UCSD-AML1 (cell line): ENCODE measurements around the gene AP1S2.
A peak's percentile ranks its signal among the peaks of the same experiment; 100 is the strongest.
"Not testable (repeated sequence)": the region's sequence is repeated elsewhere in the genome, so short reads cannot be mapped to it uniquely, and the experiment has no call there.

Source experiments
- DNase-seq: peaks from one replicate; lab custom pipeline; 2025; ENCODE audit not compliant: unreplicated experiment; lab: John Stamatoyannopoulos, UW

AP1S2 gene

GRCh38 chrX:15854712-15855567 lies at the start of gene AP1S2:
AP1S2 (minus strand) TSS chrX:15854813; CDS start chrX:15852524, 2,289 bp downstream.
- DNase-seq: peak; percentile 97

DNA sequence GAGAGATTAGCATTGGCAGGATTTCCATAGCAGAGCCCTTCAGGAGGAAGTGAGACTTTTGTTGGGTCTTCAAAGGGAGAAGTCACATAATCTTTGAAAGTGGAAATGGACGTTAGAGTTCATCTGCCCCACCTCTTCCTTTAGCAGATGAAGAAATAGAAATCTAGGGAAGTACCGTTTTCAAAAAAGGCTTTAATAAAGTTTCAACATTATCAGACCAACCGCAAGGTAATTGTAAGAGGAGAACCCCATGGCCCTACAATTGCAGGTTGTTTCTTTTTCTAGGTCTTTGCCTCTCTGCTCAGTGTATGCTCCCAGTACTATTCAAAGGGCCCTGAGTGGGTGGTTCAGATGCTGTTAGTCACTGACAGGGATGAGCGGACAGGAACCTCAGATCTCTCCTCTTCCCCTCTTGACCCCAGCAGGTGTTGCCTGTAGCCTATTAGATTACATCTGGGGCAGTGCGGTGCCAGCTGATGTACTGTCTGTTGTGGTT lies 48.6 kb upstream of the AP1S2 start:
- no peak for DNase-seq

DNA sequence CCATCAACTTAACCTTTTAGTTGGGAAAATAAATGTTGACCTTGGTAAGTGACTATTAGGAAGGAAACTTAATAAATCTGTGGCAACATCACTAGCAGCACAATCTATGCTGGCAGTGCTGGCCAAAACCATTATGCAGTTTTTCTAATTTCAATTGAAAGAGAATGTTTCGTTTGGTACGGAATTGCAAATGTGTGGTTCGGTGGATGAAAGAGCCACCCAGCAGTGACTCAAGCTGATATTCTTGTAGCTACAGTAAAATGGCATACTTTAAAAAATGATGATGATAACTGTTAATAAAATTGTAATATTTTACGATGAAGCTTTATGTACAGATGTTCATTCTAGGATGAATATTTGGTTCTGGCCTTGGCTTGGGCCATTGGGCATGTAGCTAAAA lies 40.7 kb upstream of the AP1S2 start:
- no peak for DNase-seq

GRCh38 chrX:15894724-15895123 lies 40.1 kb upstream of the AP1S2 start:
- DNase-seq: no peak

- no peak for DNase-seq
These were observed 35.9 kb upstream of the AP1S2 start for GRCh38 chrX:15890463-15890862.

GRCh38 chrX:15888062-15888461 lies 33.4 kb upstream of the AP1S2 start:
- DNase-seq: no peak

DNA sequence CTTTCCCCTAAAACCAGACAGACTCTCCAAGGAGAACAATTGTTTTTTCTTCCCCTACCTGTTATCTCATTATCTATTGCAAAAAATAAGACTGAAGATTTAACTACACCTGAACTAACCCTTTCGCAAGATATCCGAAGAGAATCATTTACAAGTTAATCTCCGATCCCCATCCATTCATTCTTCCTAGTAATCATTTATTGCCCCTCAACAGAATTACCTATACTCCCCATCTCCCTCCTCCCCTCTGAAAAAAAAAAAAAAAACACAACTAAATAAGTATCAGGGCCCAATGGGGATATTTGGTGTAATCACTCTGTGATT lies 28.9 kb upstream of the AP1S2 start:
- no peak for DNase-seq

GRCh38 chrX:15882704-15883539 lies 28.3 kb upstream of the AP1S2 start:
- no peak for DNase-seq

DNA sequence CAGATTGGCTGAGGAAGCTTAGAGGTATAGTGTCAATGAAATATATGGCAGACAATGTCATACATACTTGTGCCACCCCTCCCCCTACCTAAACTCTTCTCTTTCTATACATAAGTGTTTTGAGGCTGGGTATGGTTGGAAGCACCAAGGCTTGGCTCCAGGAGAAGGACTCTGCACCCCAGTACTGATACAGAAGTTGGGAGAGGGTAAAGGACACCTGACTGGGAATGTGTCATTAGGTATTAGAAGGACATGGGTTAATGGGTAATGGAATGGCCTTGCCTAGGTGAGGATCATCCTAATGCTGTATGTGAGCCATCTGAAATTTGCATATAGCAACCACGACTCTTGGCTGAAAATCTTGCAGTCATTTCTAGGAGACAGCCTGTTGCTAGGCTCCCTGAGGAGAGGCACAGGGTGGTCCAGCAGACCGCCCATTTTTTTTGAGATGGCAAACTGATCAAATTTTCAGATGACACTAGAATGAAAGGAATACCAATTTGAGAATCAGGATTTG lies 26.8 kb upstream of the AP1S2 start:
- no peak for DNase-seq

DNA sequence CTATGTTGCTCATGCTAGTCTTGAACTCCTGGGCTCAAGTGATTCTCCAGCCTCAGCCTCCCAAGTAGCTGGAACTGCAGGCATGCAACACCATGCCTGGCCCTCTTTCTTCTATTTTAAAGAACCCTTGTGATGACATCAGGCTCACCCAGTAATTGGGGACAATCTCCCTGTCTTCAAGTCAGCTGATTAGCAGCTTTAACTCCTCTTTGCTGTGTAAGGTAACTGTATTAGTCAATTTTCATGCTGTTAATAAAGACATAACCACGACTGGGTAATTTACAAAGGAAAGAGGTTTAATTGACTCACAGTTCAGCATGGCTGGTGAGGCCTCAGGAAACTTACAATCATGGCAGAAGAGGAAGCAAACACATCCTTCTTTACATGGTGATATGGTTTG lies 23.3 kb upstream of the AP1S2 start:
- DNase-seq: not testable (repeated sequence)

DNA sequence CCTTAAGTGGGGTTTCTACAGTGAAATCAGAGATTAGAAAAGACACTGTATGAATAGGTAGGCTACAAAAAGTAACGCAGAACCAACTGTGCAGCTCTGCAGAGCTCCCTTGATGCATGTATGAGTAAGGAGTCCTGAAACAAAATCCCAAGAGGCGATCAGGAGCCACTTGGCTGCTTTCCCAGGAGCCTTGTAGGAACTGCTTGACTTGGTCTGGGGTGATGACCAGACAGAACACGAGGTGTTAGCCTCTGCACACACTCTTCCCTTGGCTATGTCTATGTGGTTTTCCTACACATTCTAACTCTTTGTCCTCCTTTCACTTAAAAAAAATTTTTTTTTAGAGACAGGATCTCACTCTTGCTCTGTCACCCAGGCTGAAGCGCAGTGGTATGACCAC lies 22.8 kb upstream of the AP1S2 start:
- DNase-seq: no peak

GRCh38 chrX:15874672-15875071 lies 20.1 kb upstream of the AP1S2 start:
- no peak for DNase-seq

DNA sequence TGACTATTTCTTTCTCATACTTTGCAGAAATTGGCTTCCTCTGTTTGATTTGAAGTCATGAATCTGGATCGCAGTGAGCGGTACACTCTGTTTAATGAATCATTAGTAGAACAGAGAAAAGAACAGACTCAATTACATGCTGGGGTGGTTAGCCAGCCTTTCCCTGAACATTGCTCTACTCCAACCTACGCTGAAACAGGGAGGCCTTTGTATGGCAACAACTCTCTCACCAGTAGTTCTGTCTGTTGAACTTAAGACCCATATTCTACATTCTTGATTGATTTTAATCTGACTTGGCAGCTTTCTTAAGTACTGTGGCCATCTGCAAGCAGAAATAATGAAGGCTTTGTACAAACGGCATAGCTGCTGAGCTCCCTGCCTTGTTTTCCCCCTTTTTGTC lies 19.0 kb upstream of the AP1S2 start:
- DNase-seq: no peak

GRCh38 chrX:15870310-15870709 lies 15.7 kb upstream of the AP1S2 start:
- no peak for DNase-seq

GRCh38 chrX:15869695-15870094 lies 15.1 kb upstream of the AP1S2 start:
- DNase-seq: no peak

DNA sequence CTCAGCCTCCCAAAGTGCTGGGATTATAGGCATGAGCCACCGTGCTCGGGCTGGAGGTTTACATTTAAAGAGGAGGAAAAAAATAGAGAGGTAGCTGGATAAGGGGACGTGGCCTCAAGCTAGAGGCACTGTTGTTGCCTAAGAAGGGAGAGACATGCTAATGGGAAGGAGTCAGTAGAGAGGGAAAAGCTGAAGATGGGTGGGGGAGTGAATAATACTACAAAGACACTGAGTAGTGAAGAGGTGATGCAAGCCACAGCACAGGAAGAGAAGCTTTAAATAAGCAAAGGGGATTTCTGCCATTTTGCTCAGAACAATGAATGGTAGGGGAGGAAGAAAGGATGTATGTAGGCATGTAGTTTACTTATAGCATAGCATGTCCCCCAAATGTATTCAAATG lies 11.5 kb upstream of the AP1S2 start:
- DNase-seq: no peak

- DNase-seq: no peak
These were observed 10.0 kb upstream of the AP1S2 start for GRCh38 chrX:15864629-15865028.

DNA sequence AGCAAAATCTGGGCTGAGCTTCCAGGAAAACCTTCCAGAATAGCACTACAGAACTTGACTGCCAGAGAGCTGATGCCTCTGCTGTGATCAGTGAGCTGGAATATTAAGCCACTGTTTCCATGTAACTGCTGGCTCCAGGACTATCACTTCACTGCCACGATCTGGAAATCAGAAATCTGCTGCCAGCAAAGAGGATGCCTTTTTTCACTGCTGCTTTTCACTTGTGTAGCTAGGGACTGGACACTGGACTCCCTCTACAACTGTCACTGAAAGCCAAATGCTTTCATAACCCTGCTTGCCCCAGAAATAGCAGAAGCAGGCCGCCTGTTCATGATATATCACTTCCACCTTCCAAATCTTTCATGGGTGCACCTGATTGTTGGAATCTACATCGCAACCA lies 9.4 kb upstream of the AP1S2 start:
- no peak for DNase-seq

GRCh38 chrX:15860921-15861320 lies 6.3 kb upstream of the AP1S2 start:
- DNase-seq: no peak

DNA sequence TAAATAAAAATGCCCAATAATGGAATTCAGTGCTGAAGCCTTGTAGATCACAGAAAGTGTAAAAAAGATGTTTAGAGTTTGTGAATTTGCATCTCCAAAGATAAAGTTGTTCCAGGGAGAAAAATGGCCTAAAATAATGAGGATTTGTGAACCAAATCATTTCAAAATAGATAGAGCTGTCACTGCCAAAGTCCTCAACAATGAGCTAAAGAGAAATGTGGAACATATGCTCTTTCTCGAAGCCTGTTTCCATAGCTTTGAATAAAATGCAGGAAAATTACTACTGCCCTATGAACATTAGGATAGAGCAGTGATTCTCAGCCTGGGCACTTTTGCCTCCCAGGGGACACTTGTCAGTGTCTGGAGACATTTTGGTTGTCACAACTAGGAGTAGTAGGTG lies 3.4 kb upstream of the AP1S2 start:
- DNase-seq: no peak

DNA sequence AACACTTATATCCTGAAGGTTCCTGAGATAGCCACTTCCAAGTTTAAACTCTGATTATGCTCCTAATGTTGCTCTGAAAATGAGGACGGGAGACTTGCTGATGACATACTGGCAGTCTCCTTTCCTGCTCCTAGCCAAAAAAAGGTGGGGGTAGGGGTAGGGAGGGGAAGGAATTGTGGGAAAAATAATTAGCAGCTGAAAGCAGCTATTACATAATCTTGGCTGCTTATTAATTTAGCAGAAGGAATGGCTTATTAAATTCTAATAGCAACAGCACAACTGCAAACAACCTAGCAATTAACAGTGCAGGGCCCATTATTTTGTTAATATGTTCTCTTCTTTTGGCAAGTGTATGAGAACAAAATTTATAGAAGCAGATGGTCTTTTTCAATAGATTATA lies 2.0 kb upstream of the AP1S2 start:
- no peak for DNase-seq

DNA sequence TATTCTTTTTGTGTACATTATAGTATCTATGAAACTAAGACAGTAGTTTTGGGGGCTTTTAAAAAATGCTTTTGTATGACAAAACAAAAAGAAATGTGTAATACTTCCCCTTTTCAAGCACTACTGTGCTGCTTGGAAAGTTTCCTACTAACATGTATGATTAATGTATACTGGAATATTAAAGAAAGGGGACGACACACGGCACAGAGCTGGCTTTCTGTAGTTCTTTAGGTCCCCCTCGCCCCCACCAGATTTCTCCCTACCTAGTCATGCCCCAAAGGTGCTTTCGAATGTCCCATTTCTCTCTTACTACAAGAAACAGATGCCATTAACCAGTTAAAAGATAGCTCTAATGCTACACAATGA lies 1.6 kb upstream of the AP1S2 start:
- peak; percentile 13 for DNase-seq
